HG03060 (cell line): ENCODE measurements around the gene EP300.
"Not testable (repeated sequence)": the region's sequence is repeated elsewhere in the genome, so short reads cannot be mapped to it uniquely, and the experiment has no call there.

ENCODE experiments used
- ATAC-seq: cut with Tn5 transposase; IDR thresholded peaks from one replicate; pipeline ENCODE4 v1.9.1; 2021; ENCODE audit warnings: low read depth, moderate number of reproducible peaks; ENCODE audit not compliant: unreplicated experiment

EP300 gene

DNA sequence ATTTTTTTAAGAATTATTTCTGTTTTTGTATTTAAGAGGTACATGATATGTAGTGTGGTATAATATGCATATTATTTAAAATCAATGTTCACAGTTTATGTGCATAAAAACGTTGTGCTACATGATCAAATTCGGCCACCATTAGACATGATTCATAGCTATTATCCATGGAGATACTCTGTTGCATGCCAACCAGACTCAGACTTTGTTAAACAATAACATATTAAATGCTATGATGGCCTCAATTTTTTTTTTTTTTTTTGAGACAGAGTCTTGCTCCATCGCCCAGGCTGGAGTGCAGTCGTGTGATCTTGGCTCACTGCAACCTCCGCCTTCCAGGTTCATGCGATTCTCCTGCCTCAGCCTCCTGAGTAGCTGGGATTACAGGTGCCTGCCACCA is 53.5 kb downstream of the EP300 start:
- ATAC-seq, result not testable (repeated sequence)

DNA sequence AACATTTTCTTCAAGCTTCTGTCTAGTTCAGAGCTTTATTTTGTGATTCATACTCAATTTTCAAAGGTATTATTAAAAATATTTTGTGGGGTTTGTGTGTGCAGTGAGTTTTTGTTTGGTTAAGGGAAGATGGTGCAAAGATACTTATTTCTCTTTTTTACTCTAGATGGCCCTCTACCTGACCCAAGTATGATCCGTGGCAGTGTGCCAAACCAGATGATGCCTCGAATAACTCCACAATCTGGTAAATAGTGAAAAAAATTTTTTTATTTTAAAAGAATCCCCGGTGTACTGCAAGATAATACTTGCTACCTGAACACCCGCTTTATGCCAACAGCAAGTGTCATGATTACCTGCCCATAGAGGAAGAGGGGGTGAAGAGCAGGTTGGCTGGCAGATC is 54.2 kb downstream of the EP300 start:
- no peak for ATAC-seq

DNA sequence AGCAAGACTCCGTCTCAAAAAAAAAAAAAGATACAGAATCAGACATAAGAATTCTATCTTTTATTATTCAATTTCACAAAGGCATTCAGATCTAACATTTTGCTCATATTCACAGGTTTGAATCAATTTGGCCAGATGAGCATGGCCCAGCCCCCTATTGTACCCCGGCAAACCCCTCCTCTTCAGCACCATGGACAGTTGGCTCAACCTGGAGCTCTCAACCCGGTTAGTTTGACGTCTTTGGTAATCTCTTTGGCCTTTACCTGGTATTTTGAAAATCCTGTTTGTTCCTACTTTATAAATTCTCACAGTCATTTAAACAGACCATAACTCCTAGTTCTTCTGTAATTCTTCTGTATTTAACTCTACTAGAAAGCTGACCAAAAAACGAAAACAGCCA is 55.3 kb downstream of the EP300 start:
- ATAC-seq, result no peak

DNA sequence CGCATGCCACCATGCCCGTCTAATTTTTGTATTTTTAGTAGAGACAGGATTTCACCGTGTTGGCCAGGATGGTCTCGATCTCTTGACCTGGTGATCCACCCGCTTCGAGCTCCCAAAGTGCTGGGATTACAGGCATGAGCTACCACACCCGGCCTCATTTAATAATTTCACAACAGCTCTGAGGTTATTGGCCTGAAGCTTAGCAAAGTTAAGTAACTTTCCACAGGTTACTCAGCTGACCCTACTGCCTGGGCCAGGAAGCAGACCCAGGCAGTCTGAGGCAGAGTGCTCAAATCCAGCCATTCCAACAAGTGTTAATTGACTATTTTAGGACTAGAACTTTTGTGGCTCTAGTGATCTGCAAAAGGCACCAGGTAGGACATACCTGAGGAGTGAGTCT is 60.5 kb downstream of the EP300 start:
- no peak for ATAC-seq

DNA sequence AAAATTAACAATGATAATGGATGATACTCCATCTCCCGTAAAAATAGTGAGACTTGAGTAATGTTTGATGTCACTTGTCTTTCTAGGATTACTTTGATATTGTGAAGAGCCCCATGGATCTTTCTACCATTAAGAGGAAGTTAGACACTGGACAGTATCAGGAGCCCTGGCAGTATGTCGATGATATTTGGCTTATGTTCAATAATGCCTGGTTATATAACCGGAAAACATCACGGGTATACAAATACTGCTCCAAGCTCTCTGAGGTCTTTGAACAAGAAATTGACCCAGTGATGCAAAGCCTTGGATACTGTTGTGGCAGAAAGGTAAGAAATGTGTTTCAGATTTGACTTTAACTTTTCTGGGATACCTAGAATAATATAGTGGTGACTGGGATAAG is 64.7 kb downstream of the EP300 start:
- no peak for ATAC-seq

DNA sequence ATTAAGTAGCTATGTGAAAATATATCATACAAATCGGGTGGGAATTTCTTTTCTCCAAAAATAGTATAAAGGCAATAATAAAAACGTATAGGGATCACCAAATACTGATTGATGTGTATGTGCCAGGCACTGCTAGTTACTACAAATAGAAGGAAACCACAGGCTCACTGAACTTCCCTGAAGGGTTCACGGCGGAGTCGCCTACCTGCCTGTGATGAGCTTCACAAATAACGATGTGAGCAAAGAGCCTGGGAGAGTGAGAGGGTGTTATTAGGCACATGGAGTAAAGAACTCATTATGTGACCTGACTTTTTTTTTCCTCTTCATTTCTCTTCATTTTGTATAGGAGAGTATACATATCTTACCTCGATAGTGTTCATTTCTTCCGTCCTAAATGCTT is 76.8 kb downstream of the EP300 start:
- ATAC-seq, result no peak

DNA sequence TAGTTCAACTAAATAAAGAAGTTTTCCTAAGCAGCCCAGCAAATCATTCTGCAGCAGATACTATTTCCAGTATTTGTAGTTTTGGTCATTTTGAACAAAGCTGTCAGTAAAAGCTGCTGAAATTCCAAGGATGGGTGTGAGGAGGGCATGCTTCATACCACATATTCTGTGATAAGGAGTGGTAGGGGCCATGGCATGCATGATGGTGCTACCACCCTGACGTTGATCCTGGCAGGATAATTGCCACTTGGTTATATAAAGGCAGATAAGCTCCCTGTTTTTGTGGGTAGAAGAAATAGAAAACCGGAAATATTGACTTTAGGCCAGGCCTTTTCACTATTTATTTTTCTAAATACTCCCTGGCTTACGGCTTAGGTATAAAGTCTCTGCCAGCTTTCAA is 79.6 kb downstream of the EP300 start:
- no peak for ATAC-seq

DNA sequence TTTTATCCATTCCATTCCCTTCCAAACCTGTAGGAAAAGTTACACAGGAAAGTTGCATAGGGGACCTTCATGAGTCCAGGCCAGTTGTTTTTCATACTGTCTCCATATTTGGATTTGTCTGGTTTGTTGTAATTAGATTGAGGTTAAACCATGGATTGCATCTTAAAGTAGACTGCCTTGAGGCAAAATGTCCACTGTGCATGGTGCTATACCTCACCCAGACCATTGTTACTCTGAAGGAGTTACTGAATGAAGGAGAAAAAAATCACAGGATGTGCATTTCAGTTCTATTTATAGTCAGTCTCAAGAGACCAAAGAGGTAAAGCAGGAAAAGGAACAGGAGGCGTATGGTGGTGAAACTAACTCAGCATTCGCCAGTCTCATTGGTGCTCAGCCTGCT is 83.2 kb downstream of the EP300 start:
- no peak for ATAC-seq

DNA sequence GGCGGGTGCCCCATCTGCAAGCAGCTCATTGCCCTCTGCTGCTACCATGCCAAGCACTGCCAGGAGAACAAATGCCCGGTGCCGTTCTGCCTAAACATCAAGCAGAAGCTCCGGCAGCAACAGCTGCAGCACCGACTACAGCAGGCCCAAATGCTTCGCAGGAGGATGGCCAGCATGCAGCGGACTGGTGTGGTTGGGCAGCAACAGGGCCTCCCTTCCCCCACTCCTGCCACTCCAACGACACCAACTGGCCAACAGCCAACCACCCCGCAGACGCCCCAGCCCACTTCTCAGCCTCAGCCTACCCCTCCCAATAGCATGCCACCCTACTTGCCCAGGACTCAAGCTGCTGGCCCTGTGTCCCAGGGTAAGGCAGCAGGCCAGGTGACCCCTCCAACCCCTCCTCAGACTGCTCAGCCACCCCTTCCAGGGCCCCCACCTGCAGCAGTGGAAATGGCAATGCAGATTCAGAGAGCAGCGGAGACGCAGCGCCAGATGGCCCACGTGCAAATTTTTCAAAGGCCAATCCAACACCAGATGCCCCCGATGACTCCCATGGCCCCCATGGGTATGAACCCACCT is 84.7 kb downstream of the EP300 start:
- no peak for ATAC-seq

DNA sequence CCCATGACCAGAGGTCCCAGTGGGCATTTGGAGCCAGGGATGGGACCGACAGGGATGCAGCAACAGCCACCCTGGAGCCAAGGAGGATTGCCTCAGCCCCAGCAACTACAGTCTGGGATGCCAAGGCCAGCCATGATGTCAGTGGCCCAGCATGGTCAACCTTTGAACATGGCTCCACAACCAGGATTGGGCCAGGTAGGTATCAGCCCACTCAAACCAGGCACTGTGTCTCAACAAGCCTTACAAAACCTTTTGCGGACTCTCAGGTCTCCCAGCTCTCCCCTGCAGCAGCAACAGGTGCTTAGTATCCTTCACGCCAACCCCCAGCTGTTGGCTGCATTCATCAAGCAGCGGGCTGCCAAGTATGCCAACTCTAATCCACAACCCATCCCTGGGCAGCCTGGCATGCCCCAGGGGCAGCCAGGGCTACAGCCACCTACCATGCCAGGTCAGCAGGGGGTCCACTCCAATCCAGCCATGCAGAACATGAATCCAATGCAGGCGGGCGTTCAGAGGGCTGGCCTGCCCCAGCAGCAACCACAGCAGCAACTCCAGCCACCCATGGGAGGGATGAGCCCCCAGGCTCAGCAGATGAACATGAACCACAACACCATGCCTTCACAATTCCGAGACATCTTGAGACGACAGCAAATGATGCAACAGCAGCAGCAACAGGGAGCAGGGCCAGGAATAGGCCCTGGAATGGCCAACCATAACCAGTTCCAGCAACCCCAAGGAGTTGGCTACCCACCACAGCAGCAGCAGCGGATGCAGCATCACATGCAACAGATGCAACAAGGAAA is 85.4 kb downstream of the EP300 start:
- no peak for ATAC-seq

DNA sequence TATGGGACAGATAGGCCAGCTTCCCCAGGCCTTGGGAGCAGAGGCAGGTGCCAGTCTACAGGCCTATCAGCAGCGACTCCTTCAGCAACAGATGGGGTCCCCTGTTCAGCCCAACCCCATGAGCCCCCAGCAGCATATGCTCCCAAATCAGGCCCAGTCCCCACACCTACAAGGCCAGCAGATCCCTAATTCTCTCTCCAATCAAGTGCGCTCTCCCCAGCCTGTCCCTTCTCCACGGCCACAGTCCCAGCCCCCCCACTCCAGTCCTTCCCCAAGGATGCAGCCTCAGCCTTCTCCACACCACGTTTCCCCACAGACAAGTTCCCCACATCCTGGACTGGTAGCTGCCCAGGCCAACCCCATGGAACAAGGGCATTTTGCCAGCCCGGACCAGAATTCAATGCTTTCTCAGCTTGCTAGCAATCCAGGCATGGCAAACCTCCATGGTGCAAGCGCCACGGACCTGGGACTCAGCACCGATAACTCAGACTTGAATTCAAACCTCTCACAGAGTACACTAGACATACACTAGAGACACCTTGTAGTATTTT is 86.1 kb downstream of the EP300 start:
- no peak for ATAC-seq

DNA sequence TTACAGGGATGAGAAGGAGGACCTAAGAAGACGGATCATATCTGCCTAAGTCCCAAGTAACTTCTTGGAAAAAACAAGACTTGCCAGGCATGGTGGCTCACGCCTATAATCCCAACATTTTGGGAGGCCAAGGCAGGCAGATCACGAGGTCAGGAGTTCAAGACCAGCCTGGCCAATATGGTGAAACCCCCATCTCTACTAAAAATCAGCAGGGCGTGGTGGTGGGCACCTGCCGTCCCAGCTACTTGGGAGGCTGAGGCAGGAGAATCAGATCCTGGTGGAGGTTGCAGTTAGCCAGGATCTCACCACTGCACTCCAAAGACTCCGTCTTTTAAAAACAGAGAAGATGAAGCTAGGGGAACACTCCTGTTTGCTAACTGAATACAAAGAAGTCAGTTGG is 88.0 kb downstream of the EP300 start:
- ATAC-seq, result not testable (repeated sequence)

DNA sequence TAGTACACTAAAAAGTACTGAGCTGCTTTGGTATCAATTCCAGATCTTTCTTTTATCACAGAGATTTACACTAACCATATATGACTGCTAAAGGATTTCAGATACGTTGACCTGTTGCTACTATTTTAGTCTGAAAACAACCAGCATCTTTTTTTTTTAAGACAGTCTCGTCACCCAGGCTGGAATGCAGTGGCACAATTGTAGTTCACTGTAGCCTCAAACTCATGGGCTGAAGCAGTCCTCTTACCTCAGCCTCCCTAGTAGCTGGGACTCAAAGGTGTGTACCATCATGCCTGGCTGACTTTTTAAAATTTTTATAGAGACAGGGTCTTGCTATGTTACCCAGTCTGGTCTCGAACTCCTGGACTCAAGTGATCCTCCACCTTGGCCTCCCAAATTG is 88.5 kb downstream of the EP300 start:
- ATAC-seq, result no peak

DNA sequence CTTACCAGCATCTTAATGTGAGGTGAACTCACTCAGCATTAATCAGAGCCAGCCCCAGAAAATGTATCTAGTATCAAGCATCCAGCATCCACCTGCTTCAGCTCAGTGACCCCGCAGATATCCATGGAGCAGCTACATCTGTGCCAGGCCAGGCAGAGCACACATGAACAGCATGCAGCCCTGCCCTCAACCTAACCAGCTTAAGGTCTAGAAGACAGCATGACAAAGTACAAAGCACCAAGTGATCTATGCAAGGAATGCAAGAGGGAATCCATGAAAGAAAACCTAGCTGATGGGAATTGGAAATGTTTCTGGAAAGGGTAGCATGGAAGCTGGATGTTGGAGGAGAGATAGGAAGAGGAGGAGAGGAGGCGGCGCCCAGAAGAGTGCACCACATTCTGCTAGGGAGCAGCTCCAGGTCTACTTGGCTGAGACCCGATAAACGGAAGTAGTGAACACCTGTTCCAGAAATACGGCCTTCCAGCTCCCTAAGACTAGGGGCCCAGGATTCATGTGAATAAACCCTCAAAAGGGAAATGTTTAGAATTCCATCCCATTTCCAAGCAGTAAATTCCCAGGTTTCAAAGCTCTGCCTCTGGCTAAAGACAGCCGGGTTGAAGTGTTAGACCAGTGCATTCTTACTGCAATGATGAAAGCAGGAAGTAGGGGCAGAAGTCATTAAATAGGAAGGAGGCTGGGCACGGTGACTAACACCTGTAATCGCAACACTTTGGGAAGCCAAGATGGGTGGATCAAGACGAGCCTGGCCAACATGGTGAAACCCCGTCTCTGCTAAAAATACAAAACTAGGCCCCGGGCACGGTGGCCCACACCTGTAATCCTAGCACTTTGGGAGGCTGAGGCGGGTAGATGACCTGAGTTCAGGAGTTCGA is 89.2 kb downstream of the EP300 start:
- ATAC-seq, result no peak

DNA sequence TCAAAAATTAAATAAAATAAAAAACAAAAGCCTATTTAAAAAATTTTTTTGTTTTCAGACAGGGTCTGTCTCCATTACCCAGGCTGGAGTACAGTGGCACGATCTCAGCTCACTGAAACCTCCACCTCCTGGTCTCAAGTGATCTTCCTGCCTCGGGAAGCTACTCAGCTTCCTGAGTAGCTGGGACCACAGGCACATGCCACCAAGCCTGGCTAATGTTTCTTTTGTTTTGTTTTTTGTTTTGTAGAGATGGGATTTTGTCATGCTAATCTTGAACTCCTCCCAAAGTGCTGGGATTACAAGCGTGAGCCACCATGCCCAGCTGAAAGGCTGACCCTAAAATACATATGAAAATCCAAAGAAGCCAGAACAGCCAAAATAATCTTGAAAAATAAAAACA is 92.3 kb downstream of the EP300 start:
- no peak for ATAC-seq

DNA sequence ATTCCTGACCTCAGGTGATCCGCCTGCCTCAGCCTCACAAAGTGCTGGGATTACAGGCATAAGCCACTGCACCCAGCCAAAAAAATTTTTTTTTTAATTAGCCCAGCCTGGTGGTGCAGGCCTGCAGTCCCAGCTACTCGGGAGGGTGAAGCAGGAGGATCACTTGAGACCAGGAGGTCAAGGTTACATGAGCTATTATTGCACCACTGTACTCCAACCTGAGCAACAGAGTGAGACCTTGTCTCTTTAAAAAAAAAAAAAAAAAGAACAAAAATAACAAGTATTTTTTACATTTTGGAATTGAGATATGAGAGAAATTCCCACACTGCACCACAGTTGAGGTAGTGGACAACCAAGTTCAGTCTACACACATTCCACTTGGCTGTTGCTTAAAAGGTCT is 99.1 kb downstream of the EP300 start:
- no peak for ATAC-seq

DNA sequence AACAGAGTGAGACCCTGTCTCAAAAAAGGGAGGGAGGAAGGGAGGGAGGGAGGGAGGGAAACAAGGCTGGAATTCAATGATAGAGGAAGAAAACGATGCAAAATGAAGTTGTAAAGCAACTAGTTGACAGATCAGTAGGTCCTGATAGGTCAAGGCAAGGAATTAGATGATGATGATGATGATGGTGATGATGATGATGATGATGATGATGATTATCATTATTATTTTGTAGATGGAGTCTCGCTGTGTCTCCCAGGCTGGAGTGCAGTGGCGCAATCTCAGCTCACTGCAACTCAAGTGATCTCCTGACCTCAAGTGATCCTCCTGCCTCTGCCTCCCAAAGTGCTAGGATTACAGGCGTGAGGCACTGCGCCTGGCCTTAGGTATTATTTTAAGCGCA is 101.4 kb downstream of the EP300 start:
- no peak for ATAC-seq

DNA sequence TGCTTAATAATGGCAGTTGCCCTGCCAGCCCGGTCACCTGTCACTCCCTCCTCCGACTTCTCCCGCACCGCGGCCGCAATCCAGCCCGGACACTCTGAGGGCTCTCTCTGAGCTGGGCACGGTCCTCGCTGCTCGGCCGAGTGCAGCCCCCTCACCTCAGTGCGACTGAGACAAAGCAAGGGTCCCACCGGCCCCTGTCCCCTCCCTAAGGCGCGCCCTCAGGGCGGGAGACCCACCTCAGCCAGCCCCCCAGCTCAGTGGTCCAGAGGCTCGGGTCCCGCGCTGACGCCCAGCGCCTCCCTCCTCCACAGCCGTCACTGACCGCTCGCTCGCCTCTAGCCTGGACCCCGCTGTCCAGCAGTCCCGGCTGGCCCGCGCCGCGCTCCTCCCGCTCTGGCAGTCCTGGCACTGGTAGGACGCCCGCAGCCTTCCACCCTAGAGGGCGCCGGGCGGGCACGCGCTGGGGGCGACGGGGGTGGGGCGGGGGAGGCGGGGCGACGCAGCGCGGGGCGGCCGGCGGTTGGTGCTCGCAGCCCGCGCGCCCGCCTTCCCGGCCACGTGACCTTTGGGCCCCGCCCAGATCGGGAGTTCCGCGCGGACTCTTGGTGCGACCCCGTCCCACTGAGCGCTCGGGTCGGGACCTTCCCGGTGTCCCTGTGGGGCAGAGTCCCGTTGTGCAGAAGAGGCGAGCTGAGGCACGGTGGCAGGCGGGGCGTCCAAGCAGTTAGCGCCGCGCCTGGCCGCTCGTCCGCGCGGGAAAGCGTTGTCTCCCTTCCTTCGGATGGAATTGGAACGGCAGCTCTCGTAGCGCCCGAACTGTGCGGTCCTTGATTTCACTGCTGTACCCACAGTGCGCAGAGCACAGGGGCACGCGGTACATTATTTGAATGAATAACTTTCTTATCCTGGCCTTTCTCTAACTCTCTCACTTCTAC is 104.9 kb downstream of the EP300 start:
- ATAC-seq, result no peak

DNA sequence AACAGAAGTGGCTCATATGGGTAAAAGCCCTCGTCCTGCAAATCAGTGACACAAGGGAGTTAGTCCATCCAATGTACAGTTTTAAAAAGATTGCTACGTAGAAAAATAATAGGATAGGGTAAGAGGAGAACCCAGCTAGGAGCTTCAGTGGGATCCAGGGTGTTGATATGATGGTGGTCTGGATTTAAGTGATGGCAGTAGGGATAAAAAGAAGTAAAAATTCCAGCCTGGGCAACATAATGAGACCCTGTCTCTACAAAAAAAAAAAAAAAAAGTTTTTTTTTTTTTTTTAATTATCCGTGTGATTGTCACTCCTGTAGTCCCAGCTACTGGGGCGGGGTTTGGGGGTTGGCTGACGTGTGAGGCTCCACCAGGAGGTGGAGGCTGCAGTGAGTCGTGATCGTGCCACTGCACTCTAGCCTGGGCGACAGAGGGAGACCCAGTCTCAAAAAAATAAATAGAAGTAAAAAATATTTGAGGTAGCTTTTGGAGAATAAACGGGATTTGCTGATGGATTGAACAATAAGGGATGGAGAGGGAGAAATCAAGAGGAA is 105.7 kb downstream of the EP300 start:
- no peak for ATAC-seq

DNA sequence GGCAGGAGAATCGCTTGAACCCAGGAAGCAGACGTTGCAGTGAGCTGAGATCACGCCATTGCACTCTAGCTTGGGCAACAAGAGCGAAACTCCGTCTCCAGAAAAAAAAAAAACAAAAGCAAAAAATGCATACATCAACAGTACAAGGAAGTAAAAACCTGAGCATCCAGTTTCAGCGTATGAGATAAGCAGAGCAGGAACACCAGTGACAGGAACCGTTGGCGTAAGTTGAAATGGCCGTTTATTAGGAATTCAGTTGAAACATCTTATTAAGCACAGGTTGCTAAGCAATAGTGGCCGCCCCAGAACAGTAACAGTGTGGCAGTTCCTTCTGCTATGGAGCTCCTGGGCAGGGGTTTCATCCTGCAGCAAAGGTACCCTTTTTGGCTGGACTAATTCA is 108.7 kb downstream of the EP300 start:
- ATAC-seq, result no peak
